NCI-H524 (cell line): ENCODE measurements around the gene FBLN1.
"Not testable (repeated sequence)": the region's sequence is repeated elsewhere in the genome, so short reads cannot be mapped to it uniquely, and the experiment has no call there.

Source experiments
- DNase-seq, 2 experiments: peaks; one replicate each; lab custom pipeline; 2025; lab: John Stamatoyannopoulos, UW

FBLN1 gene

DNA sequence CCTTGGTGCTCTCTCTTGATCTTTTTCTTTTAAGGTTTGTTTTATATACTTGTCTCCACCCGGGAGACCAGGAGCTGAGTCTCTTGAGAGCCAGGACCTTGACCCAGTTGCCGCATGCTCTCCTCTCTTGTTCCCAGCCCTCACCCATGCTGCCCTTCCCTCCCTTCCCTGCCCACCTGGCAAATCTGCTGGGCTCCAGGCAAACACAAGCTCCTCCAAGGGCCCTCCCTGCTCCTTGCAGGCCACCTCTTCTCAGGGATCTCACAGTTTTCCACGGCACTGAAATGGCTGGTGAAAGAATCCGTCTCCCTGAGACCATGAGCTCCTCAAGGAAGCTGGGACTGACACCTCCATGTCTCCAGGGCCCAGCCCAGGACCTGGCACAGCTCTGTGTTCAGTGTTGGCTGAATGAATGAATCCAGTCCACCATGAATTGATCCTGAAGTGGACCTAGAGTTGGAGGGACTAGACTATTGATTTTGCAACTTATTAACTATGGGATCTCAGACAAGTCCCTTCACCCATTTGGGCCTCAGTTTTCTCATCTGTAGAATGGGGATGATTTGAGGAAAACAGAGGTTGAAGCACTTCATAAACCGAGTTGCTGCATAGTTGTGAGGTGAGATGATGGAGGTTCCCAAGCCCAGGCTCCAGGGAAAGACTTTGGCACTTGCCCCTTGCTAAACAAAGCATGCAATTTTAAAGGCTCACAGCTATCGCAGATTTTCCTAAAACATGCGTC, 25.1 kb upstream of the FBLN1 start:
- DNase-seq, result no peak

DNA sequence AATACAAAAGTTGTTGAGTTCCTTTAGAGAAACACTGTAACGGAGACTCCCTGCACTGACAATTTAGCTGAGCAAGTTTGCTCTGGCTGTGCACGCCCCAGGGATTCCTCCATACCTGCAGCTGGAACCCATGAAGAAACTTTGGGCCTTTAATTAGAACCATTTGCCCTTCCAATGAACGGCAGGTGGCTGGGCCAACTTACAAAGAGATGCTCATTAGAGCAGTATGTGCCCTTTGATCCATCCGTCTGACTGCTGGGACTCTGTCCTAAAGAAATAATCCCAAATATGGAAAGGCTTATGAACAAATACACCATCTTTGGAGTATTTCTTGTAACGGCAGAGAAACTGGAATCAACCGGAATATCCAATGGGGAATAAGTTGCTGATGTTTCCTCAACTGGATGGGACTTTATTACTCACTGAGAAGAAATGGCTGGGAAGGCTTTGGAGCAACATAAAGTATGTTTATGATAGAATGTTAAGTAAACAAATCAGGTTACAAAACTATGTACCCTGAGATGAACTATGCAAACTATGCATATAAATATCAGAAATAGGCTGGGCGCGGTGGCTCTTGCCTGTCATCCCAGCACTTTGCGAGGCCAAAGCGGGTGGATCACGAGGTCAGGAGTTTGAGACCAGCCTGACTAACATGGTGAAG, 24.4 kb upstream of the FBLN1 start:
- DNase-seq, result no peak

DNA sequence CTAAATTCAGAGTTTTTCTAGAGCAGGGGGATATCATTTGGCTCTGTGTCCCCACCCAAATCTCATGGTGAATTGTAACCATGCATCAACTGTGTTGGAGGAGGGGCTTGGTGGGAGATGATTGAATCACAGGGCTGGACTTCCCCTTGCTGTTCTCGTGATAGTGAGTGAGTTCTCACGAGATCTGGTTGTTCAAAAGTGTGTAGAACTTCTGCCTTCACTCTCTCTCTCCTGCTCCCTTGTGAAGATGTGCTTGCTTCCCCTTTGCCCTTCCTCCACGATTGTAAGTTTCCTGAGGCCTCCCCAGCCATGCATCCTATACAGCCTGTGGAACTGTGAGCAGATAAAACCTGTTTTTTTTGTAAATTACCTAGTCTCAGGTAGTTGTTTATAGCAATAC, 22.0 kb upstream of the FBLN1 start:
- no peak for DNase-seq

DNA sequence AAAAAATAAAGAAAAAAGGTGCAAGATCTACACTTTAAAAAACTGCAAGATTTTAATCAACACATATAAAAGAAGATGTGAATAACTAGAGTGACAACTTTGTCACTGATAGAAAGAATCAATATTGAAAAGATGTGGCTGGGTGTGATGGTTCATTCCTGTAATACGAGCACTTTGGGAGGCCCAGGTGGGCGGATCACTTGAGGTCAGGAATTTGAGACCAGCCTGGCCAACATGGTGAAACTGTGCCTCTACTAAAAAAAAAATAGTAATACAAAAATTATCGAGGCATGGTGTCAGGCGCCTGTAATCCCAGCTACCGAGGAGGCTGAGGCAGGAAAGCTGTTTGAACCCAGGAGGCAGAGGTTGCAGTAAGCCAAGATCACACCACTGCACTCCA, 21.0 kb upstream of the FBLN1 start:
- DNase-seq, result no peak

DNA sequence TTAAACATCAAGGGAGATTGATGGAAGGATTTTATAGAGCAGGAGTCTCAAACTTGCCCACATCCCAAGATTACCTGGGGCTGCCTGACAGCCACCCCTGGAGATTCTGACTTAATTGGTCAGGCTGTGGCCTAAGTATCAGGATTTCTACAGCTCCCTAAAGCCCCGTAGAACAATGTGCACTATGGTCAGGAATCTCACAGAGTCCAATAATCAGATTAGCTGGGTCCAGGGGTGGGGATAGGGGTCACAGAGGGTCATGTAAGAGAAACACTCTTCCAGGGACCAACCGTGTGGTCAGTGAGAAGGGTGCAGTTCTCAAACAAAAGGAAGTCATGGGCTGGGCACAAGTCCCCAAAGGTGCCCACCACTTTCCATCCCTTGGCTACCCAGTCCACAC, 20.5 kb upstream of the FBLN1 start:
- DNase-seq, result no peak

DNA sequence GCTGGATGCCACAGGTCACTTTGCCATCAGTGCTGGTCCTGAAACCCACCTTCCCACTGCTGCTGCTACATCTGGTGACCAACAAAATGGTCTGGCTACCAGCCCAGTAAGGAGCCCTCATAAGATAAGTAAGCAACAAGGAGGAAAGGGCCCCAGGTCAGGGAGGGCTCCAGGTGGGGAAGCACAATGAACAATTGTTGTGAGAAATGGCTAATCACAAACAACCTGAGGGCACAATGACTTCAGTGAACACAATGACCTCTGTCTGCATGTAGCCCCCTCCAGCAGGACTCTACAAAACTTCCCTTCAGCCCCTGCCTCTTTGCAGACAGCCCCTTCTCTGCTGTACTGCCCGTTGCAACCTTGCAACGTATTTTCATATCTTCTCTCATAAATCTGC, 19.4 kb upstream of the FBLN1 start:
- DNase-seq, result no peak

DNA sequence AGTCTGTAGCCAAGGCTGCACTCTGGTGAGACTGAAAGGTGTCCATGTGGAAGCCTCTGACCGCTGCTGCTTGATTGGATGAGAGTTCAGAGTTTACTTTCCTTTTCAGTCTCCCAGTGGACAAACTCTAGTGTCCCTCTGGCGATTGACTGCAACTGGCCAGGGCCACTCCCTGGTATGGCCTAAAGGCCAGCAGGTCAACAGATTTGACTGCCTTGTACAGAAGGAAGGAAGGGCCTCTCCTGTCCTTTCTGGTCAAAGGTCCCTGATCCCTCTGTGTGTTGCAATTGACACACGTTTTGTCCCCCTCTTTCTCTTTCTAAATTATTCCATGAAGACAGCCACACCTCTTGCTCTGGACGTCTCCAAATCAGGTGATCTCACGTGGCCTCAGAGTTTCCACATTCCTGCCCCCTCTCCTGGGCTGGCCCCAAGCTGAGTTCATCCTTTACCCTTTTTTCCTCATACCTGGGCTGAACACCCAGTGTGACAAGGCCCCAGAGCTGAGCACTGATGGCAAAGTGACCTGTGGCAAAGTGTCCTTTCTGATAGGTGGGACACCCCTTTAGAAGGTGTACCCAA, 18.7 kb upstream of the FBLN1 start:
- DNase-seq, result no peak

DNA sequence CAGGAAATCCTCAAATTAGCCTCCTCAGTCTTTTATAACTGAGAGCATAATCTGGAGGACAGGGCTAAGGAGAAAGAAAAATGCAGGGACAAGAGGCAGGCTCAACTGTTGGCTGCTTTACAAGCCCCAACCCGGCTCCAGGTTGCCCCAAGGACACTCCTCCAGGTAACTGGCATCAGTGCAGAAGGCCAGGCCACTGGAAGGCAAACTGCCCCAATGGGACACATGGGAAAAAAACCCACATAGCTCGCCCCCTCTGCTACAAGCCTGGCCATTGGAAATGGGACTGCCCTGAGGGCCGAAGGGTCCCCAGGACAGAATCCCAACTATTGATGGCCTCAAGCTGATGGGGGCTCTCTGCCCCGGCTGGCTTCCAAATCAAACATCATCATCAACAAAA, 17.9 kb upstream of the FBLN1 start:
- no peak for DNase-seq

DNA sequence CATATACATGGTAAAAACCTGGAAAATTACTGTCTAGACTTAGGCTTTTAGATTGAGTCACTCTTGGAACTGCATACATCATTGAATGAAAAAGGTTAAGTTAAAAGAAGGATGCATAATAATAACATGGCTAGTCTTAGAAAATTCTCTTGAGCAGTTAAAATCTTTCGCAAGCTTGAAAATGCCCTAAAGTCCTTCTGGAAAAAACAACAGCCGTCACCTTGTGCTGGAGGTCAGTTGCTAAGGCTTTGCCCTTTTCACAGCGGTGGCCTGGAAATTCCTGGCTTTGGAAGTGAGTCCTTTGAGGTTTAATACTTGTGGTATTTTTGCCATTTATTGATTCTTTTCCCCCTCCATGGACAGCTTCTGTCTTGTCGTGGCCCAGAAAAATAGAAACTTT, 17.4 kb upstream of the FBLN1 start:
- no peak for DNase-seq

DNA sequence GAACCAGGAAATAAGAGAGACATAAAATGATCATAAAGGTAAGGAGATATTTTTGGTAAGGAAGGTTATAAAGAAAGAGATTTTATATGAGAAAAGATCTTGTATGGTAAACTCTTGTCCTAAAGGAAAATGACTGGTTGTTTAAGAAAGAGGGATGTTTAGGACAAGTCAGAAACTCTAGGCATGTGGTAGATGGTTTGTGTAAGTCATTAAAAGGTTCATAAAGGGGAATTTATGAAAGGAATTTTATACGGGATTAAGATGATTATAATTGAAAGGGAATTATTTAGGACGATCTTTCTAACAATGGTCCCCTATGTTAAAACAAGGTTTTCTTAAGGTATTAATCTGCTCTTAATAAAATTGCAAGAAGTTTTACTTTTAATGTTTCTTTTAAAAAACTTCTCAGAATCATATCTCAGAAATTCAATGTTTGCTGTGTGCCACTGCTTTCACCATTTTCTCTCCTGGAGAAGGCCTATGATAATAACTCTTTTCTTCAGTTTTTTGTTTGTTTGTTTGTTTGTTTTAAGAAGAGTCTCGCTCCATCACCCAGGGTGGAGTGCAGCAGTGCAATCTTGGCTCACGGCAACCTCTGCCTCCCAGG, 13.8 kb upstream of the FBLN1 start:
- no peak for DNase-seq

DNA sequence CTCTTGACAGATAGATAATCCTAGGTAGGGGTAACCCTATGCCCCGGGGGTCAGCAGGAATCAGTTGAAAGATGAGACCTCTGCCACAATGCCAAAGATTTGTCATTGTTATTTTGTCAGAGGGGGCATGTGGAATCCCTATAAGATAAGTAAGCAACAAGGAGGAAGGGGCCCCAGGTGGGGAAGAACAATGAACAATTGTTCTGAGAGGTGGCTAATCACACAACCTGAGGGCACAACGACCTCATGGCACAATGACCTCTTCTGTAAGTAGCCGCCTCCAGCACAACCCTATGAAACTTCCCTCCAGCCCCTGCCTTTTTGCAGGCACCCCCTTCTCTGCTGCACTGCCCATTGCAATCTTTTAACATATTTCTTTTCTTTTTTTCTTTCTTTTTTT, 11.8 kb upstream of the FBLN1 start:
- DNase-seq, result no peak

DNA sequence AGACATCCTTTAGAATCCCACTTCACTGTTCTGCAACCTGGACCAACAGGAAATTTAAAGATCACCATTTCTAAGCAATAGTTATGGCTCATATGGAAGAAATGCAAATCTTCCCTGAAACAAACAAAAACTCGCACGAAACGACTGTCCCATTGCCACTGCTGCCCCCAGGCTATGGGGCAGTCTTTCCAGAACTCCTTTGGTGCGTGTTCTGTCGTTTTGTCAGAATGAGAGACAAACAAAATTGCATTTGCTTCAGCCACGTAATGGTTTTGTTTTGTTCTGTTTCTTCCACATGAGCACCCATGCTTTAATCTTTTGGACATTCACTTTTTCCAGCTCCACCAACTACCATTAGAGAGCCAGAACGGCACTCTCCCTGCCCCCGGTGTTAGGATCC, 10.8 kb upstream of the FBLN1 start:
- no peak for DNase-seq

DNA sequence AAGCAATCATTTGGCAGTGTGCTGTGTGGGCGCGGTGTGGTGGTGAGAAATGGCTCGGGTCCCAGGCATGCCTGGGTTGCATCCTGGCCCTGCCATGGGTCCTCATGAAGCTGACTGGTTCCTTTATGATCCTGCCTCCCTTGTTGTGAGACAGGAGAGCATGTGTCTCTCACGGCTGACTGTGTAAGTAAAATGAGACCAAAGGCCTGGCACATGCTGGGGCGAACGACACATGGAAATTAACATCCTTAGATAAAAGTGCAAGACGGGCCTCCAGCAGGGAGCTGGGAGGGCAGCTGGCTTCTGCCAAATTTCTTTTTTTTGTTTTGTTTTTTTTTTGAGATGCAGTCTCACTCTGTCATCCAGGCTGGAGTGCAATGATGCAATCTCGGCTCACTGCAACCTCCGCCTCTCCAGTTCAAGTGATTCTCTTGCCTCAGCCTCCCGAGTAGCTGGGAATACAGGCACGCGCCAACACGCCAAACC, 9.4 kb upstream of the FBLN1 start:
- DNase-seq, result no peak

DNA sequence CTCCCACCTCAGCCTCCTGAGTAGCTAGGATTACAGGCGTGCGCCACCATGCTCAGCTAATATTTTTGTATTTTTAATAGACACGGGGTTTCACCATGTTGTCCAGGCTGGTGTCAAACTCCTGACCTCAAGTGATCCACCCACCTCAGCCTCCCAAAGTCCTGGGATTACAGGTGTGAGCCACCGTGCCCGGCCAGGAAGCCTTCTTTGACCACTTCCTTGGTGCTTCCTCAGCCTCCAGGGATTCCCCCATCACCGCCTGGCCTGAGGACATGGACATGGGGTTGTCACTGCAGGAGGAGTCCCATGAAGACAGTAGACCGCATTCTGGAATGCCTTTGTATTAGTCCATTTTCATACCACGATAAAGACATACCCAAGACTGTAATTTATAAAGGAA, 8.4 kb upstream of the FBLN1 start:
- not testable (repeated sequence) for DNase-seq

DNA sequence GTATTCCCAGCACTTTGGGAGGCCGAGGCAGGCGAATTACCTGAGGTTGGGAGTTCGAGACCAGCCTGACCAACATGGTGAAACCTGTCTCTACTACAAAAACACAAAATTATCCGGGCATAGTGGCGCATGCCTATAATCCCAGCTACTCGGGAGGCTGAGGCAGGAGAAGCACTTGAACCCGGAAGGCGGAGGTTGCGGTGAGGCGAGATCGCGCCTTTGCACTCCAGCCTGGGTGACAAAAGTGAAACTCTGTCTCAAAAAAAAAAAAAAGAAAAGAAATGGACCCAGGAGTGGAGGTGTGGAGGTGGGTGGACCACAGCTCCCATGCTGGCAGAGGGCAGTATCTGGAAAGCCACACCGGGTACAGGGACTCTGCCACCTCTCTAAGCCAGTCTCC, 7.1 kb upstream of the FBLN1 start:
- DNase-seq, result not testable (repeated sequence)

DNA sequence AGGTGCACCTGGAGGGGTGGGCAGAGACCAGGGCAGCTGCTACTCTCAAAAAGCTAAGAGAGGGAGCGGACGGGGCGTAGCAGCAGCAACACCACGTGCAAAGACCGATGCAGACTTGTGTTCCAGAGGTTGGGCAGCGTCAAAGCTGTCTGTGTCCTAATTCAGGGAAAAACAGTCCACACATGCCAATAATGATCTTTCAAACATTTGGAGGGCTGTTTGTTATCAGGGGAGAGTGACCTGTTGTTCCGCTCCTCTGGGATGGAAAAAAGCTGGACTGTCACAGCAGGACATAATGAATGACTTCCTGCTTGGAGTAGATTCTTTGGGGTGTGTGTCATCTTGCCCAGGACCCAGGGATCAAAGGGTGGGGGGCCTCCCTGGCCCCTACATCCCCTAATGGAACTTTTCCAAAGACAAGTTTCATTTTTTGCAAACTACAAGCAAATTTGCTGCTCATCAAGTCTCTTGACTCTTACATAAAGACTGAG, 6.2 kb upstream of the FBLN1 start:
- no peak for DNase-seq

DNA sequence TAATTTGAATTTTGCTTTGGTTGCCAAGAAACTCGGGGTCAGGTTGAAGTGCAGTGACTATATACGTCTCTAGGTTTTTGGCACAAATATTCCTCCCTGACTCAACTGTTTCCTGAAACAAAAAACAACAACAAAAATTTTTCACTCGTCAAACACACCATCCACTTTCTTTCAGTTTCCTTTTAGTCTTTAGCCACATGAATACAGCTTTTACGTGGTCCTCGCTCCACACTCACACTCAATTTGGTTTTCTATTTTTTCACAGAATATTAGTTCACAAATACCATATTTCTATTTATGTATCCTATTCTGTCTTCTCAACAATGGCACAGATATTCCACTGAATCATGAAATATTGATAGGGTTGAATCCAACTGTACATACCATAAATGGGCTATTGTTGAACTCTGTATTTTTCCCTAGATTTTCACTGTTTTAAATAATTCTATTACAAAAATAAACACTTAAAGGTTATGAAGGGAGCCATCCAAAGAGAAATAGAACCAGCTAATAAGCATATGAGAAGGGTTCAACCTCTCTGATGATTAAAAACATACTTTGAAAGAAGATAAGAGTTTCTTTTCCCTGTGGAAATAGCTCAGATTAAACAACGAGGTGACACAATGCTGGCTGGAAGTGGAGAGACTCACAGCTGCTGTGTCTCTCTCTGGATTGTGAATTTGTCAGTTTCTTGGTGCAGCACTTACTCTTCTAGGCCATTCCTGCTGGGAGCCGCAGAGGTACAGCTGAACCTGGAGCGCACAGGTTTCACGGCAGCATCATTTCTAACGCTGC, 5.1 kb upstream of the FBLN1 start:
- DNase-seq, result no peak

DNA sequence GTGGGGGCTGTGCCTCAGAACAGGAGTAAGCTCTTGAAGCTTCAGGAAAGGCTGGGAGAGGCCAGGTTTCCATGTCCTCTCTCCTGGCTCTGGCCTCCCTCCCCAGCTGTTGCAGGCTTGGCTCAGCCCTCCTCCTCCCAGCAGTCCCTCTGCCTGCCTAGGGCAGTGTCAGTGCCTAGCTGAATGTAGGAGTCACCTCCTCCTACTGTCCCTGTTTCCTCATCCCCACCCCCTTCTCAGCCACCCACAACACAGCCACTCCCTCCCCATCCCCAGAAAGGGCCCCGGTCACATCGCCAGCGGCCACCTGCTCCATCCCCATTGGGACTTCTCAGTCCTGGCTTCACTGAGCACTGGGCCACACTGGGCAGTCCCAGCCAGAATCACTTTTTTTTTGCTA, 2.9 kb upstream of the FBLN1 start:
- peak in 1 of 2 experiments; percentile 34 for DNase-seq

DNA sequence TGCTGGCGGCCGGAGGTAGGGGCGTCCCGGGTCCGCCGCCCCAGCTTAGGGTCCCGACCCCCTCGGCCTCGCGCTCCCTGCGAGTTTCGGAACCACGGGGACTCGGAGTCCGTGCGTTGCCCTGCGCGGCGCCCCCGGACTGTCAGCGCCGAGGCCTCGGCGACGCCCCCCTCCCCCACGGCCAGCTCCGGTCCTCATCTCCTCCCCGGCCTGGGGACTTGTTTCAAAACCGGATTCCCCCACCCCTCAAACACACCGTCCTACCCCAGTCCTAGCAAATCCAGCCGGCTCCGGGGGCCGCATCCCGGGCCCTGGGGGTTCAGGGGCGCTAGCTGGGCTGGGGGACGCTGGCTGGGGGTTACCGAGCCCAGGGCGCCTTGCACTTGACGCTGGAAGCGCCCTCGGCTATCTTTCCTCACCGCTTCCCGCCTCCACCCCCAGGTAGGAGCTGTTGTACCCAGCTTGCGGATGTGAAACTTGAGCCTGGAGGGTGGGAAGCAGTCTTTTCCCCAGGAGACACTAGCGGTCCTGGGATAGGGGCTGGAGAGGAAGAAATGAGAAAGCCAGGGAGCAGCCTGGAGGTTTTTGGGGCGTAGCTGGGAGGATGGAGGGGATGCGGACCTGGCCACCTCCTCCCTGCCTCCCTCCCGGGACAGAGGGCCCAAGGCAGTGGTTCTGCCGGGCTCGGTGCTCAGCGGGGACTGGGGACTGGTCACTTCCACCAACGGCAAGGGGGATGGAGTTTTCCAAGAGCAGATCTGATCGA, 550 bp downstream of the FBLN1 start:
- no peak for DNase-seq

DNA sequence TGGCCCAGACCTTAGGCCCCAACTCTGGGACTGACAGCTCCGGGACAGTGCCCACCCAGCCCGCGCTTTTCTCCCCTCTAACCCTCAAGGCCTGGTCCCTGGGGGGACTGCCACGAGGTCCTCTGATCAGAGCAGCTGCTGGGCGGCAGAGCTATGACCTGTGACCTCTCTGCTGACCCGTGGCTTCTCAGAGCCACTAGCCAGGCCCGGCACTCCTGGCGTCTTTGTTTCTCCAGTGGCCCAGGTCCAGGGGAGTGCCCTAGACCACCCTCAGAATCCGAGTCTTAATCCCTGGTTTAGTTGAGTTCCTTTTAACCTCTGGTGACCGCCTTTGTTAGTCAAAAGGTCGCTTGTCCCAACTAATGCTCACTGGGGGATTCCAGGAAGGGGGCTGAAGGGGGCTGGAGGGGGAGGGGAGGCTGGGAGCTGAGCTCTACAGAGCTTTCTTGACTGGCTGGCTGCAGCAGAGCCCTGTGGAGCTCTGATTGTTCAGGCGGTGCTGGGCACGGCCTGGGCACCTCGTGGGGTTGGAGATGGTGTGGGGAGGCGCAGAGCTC, 1.2 kb downstream of the FBLN1 start:
- no peak for DNase-seq
